MCF 10A (cell line): Measurements from ENCODE around the gene CHST11. TPM values are rescaled to one million over a fixed set of nuclear protein-coding genes. Genes with fewer than 3 reads are reported as not detected.

Source experiments
- BruUV-seq: library from RNA; stranded (reverse); fragments of 400-500 nt; replicated peaks from 2 replicates; lab custom pipeline; 2021; lab: Mats Ljungman, UMichigan
- CTCF ChIA-PET: fragments of 300-600 bp; sonication (Branson Sonifier 250); formaldehyde crosslinking; extraction: SDS; loops from one replicate; lab custom pipeline; 2021; ENCODE audit warnings: antibody characterized with exemption, inconsistent platforms; lab: Yijun Ruan, JAX
- POLR2A ChIA-PET: fragments of 300-600, 350-650 bp; sonication (Branson Sonifier 250); formaldehyde crosslinking; extraction: SDS; loops from one replicate; lab custom pipeline; 2020; ENCODE audit warnings: antibody characterized with exemption, inconsistent platforms; lab: Yijun Ruan, JAX
- DNase-seq: peaks from one replicate; pipeline ENCODE4 v3.0.0-alpha.2; 2018; ENCODE audit not compliant: unreplicated experiment
- H3K27ac Mint-ChIP-seq: one replicate; pipeline ENCODE4 v1.8.0; 2022; ENCODE audit warnings: mild to moderate bottlenecking, low read depth, mixed read lengths; ENCODE audit not compliant: unreplicated experiment
- H3K27me3 Mint-ChIP-seq: one replicate; pipeline ENCODE4 v1.8.0; 2022; ENCODE audit warnings: mixed read lengths; ENCODE audit not compliant: insufficient read depth, unreplicated experiment
- H3K36me3 Mint-ChIP-seq: one replicate; pipeline ENCODE4 v1.8.0; 2022; ENCODE audit warnings: mild to moderate bottlenecking, moderate library complexity, mixed read lengths; ENCODE audit not compliant: insufficient read depth, unreplicated experiment
- H3K4me1 Mint-ChIP-seq: one replicate; pipeline ENCODE4 v1.8.0; 2022; ENCODE audit warnings: mixed read lengths; ENCODE audit not compliant: insufficient read depth, unreplicated experiment
- H3K4me3 Mint-ChIP-seq: one replicate; pipeline ENCODE4 v1.8.0; 2022; ENCODE audit warnings: mild to moderate bottlenecking, moderate library complexity, mixed read lengths; ENCODE audit not compliant: unreplicated experiment
- H3K9me3 Mint-ChIP-seq: one replicate; pipeline ENCODE4 v1.8.0; 2022; ENCODE audit warnings: mixed read lengths; ENCODE audit not compliant: unreplicated experiment
- CTCF ChIP-seq: fragments of 200-600 bp; IDR thresholded peaks from one replicate; pipeline ENCODE4 v1.8.0; 2022; ENCODE audit warnings: antibody characterized with exemption, mild to moderate bottlenecking; ENCODE audit not compliant: unreplicated experiment
- intact Hi-C: fragments of 100-400 bp; cut with micrococcal nuclease; formaldehyde crosslinking; loops from 2 replicates; pipeline ENCODE4 v1.14.1; 2022
- total RNA-seq: library from RNA; stranded (reverse); gene quantifications from 2 replicates; pipeline ENCODE4 v1.2.3, GENCODE V29; 2022

The CHST11 gene
- total RNA-seq, 1 experiment from 2014 or later = 5.3 TPM

GRCh38 chr12:104510873-104511440 is 54.2 kb downstream of the CHST11 start:
- no TSS peak for BruUV-seq
- no peak overlapping the region for H3K27ac Mint-ChIP-seq
- intact Hi-C loops = no loop called here

DNA sequence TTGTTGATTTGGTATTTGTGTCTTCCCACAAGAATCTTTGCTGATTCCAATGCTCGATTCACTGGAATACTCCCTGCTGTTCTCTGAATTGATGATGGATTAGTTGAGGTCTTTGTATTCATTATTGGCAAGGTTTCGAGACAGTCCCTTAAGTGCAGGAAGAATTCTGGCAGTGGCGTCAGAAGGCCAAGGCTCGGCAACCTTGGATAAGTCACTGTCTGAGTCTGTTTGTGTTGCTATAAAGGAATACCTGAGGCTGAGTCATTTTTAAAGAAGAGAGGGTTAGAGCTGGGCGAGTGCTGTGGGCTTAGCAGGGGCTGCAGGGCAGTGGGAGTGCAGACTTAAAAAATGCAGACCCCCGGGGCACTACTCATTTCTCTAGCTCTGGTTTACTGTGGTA is 56.9 kb downstream of the CHST11 start:
- no peak for DNase-seq
- ChIA-PET POLR2A (no interaction called here), CTCF (no interaction called here)
- no peaks in the 10 kb centered on the region for H3K4me1 Mint-ChIP-seq
- BruUV-seq = no TSS peak
- no peaks in the 10 kb centered on the region for H3K9me3 Mint-ChIP-seq
- no peaks in the 10 kb centered on the region for H3K36me3 Mint-ChIP-seq
- no peak overlapping the region for H3K4me3 Mint-ChIP-seq
- TF ChIP-seq CTCF = no peak
- intact Hi-C loops = no loop called here
- no peaks in the 10 kb centered on the region for H3K27me3 Mint-ChIP-seq
- H3K27ac Mint-ChIP-seq = no peak overlapping the region

More at GRCh38 chr12:104510873-104511440, 54.2 kb downstream of the CHST11 start:
- no peak for TF ChIP-seq CTCF
- H3K36me3 Mint-ChIP-seq = no peaks in the 10 kb centered on the region
- no peak for DNase-seq
- CTCF ChIA-PET = no interaction called here
- H3K9me3 Mint-ChIP-seq = no peaks in the 10 kb centered on the region
- no peak overlapping the region for H3K4me3 Mint-ChIP-seq
- H3K27me3 Mint-ChIP-seq = no peaks in the 10 kb centered on the region
- POLR2A ChIA-PET = no interaction called here
- H3K4me1 Mint-ChIP-seq = no peaks in the 10 kb centered on the region

- no peak for DNase-seq
- Mint-ChIP-seq H3K4me3 (no peak overlapping the region), H3K9me3 (no peaks in the 10 kb centered on the region), H3K36me3 (no peaks in the 10 kb centered on the region), H3K27me3 (no peaks in the 10 kb centered on the region), H3K27ac (no peak overlapping the region), H3K4me1 (no peaks in the 10 kb centered on the region)
- CTCF ChIA-PET = no interaction called here
- intact Hi-C loops = no loop called here
- no TSS peak for BruUV-seq
- TF ChIP-seq CTCF = no peak
- POLR2A ChIA-PET = no interaction called here
Observed at GRCh38 chr12:104514092-104514810, 57.5 kb downstream of the CHST11 start.

DNA sequence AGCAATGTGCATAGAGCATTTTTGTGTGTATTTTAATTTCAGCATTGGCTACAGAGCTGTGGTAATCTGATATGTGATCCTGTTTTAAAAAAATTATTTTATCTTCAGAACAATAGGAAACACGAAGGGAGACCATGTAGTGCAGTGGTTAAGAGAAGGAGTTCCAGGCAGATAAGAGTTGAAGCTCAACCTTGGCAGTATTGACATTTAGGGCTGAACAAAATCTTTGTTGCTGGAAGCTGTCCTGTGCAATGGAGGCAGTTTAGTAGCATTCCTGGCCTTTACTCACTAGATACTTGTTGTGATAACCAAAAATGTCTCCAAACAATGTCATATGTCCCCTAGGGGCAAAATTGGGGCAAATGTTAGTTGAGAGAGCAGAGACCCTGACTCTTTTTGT is 59.2 kb downstream of the CHST11 start:
- H3K27ac Mint-ChIP-seq = no peak overlapping the region
- peaks cover 6% of the 10 kb centered on the region for H3K4me1 Mint-ChIP-seq
- ChIA-PET POLR2A (no interaction called here), CTCF (no interaction called here)
- no peak for TF ChIP-seq CTCF
- no peak for DNase-seq
- no peaks in the 10 kb centered on the region for H3K27me3 Mint-ChIP-seq
- no TSS peak for BruUV-seq
- H3K36me3 Mint-ChIP-seq = no peaks in the 10 kb centered on the region
- H3K9me3 Mint-ChIP-seq = no peaks in the 10 kb centered on the region
- intact Hi-C loops = no loop called here
- no peak overlapping the region for H3K4me3 Mint-ChIP-seq
